C4-2B (cell line): ENCODE data around the gene MAP1LC3B2.

Experiments used
- ZFX ChIP-seq: fragments of 450-650 bp; IDR thresholded peaks from 2 replicates; pipeline ENCODE4 v1.6.1; 2017
- TF ChIP-seq, protein P1 (sequence below): fragments of 450-650 bp; conservative IDR thresholded peaks from 2 replicates; pipeline ENCODE4 v1.5.1; 2017; ENCODE audit warnings: mild to moderate bottlenecking

DNA sequence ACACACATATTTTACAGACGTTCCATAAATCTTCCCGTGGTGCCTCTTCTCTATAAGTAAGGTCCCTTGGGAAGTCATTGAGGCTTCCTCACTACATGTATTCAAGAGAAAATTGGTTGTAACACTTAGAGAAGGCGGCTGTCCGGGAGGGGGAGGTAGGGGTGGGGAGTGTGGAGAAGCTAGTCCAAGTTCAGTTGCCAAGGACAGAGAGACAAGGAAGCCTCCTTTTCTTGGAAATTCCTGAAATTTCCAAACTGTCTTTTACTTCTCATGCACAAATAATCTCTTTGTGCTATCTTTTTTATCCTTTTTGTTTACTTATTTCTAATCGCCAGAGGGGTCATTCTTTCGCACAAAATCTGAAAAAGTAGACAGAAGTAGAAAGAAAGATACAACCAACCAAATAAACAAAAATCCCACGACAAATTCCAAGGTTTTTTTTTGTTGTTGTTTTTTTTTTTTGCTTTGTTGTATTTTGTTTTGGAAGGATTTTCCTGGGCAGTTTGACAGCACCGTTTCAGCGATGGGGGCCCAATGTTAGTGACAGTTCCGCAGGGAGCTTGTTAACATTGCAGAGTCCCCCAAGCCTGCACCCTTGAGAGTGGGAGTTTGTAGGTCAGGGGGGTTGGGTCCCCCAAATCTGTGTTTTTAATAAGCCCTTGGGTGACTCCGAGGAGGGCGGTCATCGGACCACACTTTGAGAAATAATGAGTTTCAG is 45.2 kb downstream of the MAP1LC3B2 start:
- TF ChIP-seq, protein P1, sequence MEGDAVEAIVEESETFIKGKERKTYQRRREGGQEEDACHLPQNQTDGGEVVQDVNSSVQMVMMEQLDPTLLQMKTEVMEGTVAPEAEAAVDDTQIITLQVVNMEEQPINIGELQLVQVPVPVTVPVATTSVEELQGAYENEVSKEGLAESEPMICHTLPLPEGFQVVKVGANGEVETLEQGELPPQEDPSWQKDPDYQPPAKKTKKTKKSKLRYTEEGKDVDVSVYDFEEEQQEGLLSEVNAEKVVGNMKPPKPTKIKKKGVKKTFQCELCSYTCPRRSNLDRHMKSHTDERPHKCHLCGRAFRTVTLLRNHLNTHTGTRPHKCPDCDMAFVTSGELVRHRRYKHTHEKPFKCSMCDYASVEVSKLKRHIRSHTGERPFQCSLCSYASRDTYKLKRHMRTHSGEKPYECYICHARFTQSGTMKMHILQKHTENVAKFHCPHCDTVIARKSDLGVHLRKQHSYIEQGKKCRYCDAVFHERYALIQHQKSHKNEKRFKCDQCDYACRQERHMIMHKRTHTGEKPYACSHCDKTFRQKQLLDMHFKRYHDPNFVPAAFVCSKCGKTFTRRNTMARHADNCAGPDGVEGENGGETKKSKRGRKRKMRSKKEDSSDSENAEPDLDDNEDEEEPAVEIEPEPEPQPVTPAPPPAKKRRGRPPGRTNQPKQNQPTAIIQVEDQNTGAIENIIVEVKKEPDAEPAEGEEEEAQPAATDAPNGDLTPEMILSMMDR: no peak
- TF ChIP-seq ZFX: no peak
